Bronchial epithelial cell (primary cell): ENCODE results near the gene CARTPT. TPM values are rescaled to one million over a fixed set of nuclear protein-coding genes. Genes with fewer than 3 reads are reported as not detected.

Experiments used
- DNase-seq: peaks from one replicate; pipeline ENCODE4 v3.0.0-alpha.2; 2010; ENCODE audit warnings: low read depth
- FAIRE-seq: peaks from 2 replicates; lab custom pipeline; 2011; peaks lifted over from hg19 to GRCh38; lab: Jason Lieb, UNC
- H3K27me3 ChIP-seq: 2 replicates; pipeline ENCODE4 v1.5.1; 2011; ENCODE audit warnings: low read length; ENCODE audit not compliant: control insufficient read depth, insufficient read depth
- H3K36me3 ChIP-seq: 2 replicates; pipeline ENCODE4 v1.5.1; 2011; ENCODE audit warnings: low read length; ENCODE audit not compliant: control insufficient read depth, insufficient read depth
- H3K4me3 ChIP-seq: 2 replicates; pipeline ENCODE4 v1.5.1; 2011; ENCODE audit warnings: mild to moderate bottlenecking, low read depth, low read length, control low read depth
- total RNA-seq: library from RNA; depleted of rRNA; stranded (reverse); fragments of >200 nt; gene quantifications from 2 replicates; pipeline ENCODE4 v1.2.1, GENCODE V29; 2014
- TF ChIP-seq, protein P1 (sequence below): IDR thresholded peaks from 2 replicates; pipeline ENCODE4 v1.5.1; 2011; ENCODE audit warnings: mild to moderate bottlenecking, moderate library complexity, low read length, control low read depth, inconsistent platforms; ENCODE audit not compliant: insufficient read depth, severe bottlenecking

CARTPT gene
- total RNA-seq, result not detected in 2 replicates

DNA sequence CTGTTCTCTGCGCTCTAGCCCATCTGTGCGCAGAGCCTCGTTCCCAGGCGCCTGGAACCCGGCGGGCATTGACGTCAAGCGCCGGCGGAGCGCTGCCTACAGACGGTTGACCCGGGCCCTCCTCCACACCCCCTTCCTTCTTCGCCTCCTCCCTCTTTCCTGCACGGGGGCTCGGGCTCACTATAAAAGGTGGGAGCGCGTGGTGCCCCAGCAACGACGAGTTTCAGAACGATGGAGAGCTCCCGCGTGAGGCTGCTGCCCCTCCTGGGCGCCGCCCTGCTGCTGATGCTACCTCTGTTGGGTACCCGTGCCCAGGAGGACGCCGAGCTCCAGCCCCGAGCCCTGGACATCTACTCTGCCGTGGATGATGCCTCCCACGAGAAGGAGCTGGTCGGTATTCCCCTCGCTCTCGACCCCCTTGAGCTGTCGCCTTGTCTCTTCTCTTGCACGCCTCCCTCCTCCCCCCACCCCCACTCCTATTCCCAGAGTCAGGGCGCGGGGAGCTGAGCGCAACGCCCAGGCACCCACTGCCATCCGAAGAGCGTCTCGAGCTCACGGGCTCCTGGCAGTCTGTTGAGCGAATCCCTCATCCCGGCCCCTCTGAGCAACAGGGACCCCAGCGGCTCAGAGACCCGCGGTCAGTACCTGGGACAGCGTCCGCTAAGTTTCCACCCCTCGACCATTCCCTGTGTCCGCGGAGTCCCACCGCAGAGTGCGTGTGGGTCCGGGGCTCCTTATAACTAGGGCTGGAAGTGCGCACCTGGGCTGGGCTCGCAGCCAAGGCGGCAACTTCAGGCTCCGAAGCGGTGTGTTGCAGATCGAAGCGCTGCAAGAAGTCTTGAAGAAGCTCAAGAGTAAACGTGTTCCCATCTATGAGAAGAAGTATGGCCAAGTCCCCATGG lies at the start of gene CARTPT:
Gene CARTPT, plus strand, starts transcription at position 213 of the 902 bp plus-strand sequence. Its CDS starts 19 bp downstream, at position 232.
- Histone ChIP-seq H3K27me3 (peaks cover 15% of the 10 kb centered on the region), H3K36me3 (no peaks in the 10 kb centered on the region), H3K4me3 (no peak within 1 kb of the TSS)
- DNase-seq, result no peak
- TF ChIP-seq, protein P1, sequence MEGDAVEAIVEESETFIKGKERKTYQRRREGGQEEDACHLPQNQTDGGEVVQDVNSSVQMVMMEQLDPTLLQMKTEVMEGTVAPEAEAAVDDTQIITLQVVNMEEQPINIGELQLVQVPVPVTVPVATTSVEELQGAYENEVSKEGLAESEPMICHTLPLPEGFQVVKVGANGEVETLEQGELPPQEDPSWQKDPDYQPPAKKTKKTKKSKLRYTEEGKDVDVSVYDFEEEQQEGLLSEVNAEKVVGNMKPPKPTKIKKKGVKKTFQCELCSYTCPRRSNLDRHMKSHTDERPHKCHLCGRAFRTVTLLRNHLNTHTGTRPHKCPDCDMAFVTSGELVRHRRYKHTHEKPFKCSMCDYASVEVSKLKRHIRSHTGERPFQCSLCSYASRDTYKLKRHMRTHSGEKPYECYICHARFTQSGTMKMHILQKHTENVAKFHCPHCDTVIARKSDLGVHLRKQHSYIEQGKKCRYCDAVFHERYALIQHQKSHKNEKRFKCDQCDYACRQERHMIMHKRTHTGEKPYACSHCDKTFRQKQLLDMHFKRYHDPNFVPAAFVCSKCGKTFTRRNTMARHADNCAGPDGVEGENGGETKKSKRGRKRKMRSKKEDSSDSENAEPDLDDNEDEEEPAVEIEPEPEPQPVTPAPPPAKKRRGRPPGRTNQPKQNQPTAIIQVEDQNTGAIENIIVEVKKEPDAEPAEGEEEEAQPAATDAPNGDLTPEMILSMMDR, result no peak
- FAIRE-seq, result no peak

DNA sequence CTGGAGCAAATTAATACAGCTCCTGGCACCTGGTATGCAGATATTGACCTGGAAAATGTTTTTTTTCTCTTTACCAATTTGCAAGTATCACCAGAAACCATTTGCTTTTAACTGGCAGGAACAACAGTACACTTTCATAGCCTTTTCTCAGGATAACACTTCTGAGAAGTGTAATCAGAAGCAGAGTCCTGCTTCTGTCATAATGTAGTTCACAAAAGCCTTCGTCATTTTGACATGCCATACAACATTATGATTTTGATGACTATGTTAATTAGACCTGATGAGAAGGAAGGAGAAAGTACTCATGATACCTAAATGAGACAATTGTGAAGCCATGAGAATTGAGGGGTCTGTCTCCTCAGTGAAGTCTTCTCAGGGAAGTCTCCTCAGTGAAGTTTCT lies 41.1 kb upstream of the CARTPT start:
- H3K27me3 ChIP-seq, result no peaks in the 10 kb centered on the region
- DNase-seq, result no peak
- H3K36me3 ChIP-seq, result no peaks in the 10 kb centered on the region
- no peak for FAIRE-seq
- H3K4me3 ChIP-seq, result no peak overlapping the region
- TF ChIP-seq, protein P1, result no peak

DNA sequence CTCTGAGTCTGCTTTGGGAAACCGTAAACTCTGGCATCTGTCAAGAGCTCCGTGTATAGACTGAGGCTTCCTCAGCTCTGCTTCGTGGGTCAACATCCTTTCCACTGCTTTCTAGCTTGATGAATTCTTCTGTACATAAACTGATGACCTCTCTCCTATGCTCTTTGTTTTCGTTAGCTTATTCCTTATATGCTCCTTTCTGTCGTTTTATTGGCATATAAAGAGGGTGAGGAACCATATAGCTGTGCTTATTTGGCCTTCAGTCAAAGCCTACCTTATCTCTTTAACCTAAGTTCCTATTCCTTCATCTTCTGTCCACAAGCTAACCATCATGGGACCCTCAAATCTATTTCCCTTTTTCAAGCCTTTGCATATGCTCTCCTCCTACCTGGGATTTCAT lies 39.4 kb upstream of the CARTPT start:
- DNase-seq, result no peak
- Histone ChIP-seq H3K36me3 (no peaks in the 10 kb centered on the region), H3K4me3 (no peak overlapping the region), H3K27me3 (peaks cover 1% of the 10 kb centered on the region)
- TF ChIP-seq, protein P1, result no peak
- FAIRE-seq, result no peak

DNA sequence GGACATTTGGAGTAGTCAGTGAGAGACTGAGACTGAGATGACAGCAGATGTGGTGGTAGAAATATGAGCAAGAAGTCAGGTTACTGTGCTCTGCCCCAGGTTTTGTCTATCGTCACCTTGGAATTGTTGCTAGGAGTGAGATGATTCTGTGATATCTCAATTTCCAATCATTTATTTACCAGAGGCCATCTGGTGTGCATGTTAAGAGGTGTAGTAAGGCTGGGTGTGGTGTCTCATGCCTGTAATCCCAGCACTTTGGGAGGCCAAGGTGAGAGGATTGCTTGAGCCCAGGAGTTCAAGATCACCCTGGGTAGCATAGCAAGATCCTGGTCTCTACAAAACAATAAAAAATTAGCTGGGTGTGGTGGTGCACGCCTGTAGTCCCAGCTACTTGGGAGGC lies 38.6 kb upstream of the CARTPT start:
- H3K27me3 ChIP-seq, result peaks cover 1% of the 10 kb centered on the region

DNA sequence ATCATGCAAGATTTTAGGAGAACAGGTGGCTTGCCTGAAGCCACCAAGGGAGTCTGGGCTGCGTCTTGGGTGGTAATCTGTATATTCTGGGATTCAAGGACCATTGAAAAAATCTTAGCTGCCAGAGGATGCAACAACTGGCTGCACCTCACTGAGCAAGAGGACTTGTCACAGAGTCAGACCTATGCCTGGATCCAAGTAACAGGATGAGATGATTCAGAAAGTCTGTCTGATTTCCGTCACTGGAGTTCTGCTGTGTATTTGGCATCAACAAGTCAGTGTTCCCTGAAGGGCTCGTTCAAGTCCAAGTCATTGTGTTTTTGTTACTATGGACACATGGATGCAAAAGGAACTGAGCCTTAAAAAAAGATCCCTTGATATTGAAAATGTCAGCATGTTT lies 37.8 kb upstream of the CARTPT start:
- peak; percentile 49 for DNase-seq
- H3K36me3 ChIP-seq, result no peaks in the 10 kb centered on the region
- no peak overlapping the region for H3K4me3 ChIP-seq
- TF ChIP-seq, protein P1, result no peak
- peaks cover 1% of the 10 kb centered on the region for H3K27me3 ChIP-seq
- FAIRE-seq, result no peak

More for the DNA sequence above, 38.6 kb upstream of the CARTPT start:
- no peaks in the 10 kb centered on the region for H3K36me3 ChIP-seq
- H3K4me3 ChIP-seq, result no peak overlapping the region
- DNase-seq, result no peak
- no peak for FAIRE-seq
- TF ChIP-seq, protein P1, result no peak
